Hematopoietic multipotent progenitor cell (in vitro differentiated cells): ENCODE data around the gene CYP4V2. TPM values are rescaled to one million over a fixed set of nuclear protein-coding genes. Genes with fewer than 3 reads are reported as not detected.
"Not testable (repeated sequence)": the region's sequence is repeated elsewhere in the genome, so short reads cannot be mapped to it uniquely, and the experiment has no call there.

ENCODE experiments used
- DNase-seq, 3 donors: peaks; one replicate each; pipeline ENCODE4 v3.0.0-alpha.2; 2011 to 2015; ENCODE audit warnings: low read depth in 2 of 3, low spot score in 2 of 3
- total RNA-seq: library from RNA; depleted of rRNA; stranded (reverse); fragments of >200 nt; gene quantifications from one replicate; pipeline ENCODE4 v1.2.3, GENCODE V29; 2012

Gene CYP4V2
- total RNA-seq, 1 donor = 21.0 TPM

- no peak for DNase-seq
These were observed 36.6 kb downstream of the CYP4V2 start for GRCh38 chr4:186227744-186228513.

GRCh38 chr4:186228514-186228894 is 37.1 kb downstream of the CYP4V2 start:
- DNase-seq = no peak

- DNase-seq = no peak
These were observed 43.0 kb downstream of the CYP4V2 start for GRCh38 chr4:186234367-186234766.

GRCh38 chr4:186236126-186236525 is 44.8 kb downstream of the CYP4V2 start:
- DNase-seq = no peak

- no peak for DNase-seq
These were observed 49.1 kb downstream of the CYP4V2 start for GRCh38 chr4:186240452-186240847.

GRCh38 chr4:186240848-186241491 is 49.6 kb downstream of the CYP4V2 start:
- DNase-seq = no peak

GRCh38 chr4:186241616-186242015 is 50.2 kb downstream of the CYP4V2 start:
- no peak for DNase-seq

GRCh38 chr4:186242031-186242430 is 50.7 kb downstream of the CYP4V2 start:
- DNase-seq = not testable (repeated sequence)

- no peak for DNase-seq
These were observed 52.0 kb downstream of the CYP4V2 start for GRCh38 chr4:186243331-186243730.

GRCh38 chr4:186244835-186245234 is 53.5 kb downstream of the CYP4V2 start:
- no peak for DNase-seq

GRCh38 chr4:186247062-186247752 is 55.8 kb downstream of the CYP4V2 start:
- not testable (repeated sequence) for DNase-seq

GRCh38 chr4:186248643-186249042 is 57.3 kb downstream of the CYP4V2 start:
- DNase-seq = no peak

GRCh38 chr4:186249785-186250754 is 58.7 kb downstream of the CYP4V2 start:
- DNase-seq = no peak

GRCh38 chr4:186250760-186251159 is 59.4 kb downstream of the CYP4V2 start:
- DNase-seq = no peak

- no peak for DNase-seq
These were observed 63.8 kb downstream of the CYP4V2 start for GRCh38 chr4:186255122-186255521.

GRCh38 chr4:186258216-186258811 is 66.9 kb downstream of the CYP4V2 start:
- DNase-seq = no peak

- DNase-seq = no peak
These were observed 68.7 kb downstream of the CYP4V2 start for GRCh38 chr4:186260117-186260503.
